HUES64 (cell line): ENCODE data around the gene NT5C1A.

Experiments
- H3K27ac ChIP-seq: 2 replicates; pipeline ENCODE4 v1.7.0; 2013; ENCODE audit warnings: low read depth, low read length, inconsistent platforms
- H3K27me3 ChIP-seq: 2 replicates; pipeline ENCODE4 v1.6.1; 2013; ENCODE audit warnings: mild to moderate bottlenecking, low read length; ENCODE audit not compliant: insufficient read depth
- H3K36me3 ChIP-seq: 2 replicates; pipeline ENCODE4 v1.6.1; 2013; ENCODE audit warnings: mild to moderate bottlenecking, low read length; ENCODE audit not compliant: insufficient read depth
- H3K4me1 ChIP-seq: 2 replicates; pipeline ENCODE4 v1.6.1; 2013; ENCODE audit warnings: mild to moderate bottlenecking, low read length, moderate library complexity; ENCODE audit not compliant: insufficient read depth
- H3K4me3 ChIP-seq: 2 replicates; pipeline ENCODE4 v1.5.1; 2013; ENCODE audit warnings: mild to moderate bottlenecking, low read length, moderate library complexity
- H3K9ac ChIP-seq: 2 replicates; pipeline ENCODE4 v1.6.1; 2013; ENCODE audit warnings: mild to moderate bottlenecking, low read depth, low read length
- H3K9me3 ChIP-seq: 2 replicates; pipeline ENCODE4 v1.6.1; 2013; ENCODE audit warnings: low read depth, low read length; ENCODE audit not compliant: insufficient read depth
- WGBS: fragments of 150-250, 120-280 bp; methylation state at CpG from one replicate; pipeline ENCODE4 v1.1.7; 2013; ENCODE audit warnings: missing lambda C conversion rate; 5-methylcytosine and 5-hydroxymethylcytosine counted together

Gene NT5C1A

DNA sequence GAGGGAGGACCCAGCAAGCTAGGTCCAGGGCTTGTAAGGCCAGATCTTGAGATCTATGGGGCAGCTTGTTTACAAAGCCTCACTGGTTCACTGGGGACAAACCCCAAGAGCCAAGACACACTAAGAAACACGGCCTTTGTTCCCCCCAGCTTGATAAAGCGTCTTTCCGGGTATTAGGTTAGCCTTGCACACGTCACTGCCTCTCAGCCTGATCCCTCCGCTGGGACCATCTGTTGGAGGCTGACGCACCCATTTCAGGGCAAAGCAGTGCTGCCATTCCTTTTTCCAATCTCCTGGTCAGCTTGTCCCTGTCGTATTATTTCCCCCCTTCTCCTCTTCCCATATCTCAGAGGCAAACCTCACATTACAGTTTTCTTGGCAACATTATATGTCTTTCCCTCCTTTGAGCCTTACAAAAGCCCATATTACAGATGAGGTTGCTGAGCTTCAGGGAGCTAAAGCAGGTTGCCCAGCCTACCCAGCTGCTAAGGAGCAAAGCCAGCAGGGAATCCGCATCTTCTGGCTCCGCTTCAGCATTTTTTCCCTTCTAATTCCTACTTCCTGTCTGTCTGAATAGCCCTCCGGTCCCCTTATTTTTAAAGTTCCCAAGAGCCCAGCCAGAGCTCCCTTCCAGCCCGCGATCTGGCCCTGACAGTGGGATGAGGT is 36.6 kb downstream of the NT5C1A start:
- H3K27me3 ChIP-seq: peaks cover 97% of the 10 kb centered on the region
- H3K27ac ChIP-seq: no peak overlapping the region
- WGBS: 79% methylated on average over 12 of the region's 12 CpGs
- no peak overlapping the region for H3K4me3 ChIP-seq
- H3K9ac ChIP-seq: no peak overlapping the region
- H3K36me3 ChIP-seq: no peaks in the 10 kb centered on the region
- H3K4me1 ChIP-seq: peaks cover 5% of the 10 kb centered on the region; the same call in 1 of the 2 replicates
- H3K9me3 ChIP-seq: no peaks in the 10 kb centered on the region

DNA sequence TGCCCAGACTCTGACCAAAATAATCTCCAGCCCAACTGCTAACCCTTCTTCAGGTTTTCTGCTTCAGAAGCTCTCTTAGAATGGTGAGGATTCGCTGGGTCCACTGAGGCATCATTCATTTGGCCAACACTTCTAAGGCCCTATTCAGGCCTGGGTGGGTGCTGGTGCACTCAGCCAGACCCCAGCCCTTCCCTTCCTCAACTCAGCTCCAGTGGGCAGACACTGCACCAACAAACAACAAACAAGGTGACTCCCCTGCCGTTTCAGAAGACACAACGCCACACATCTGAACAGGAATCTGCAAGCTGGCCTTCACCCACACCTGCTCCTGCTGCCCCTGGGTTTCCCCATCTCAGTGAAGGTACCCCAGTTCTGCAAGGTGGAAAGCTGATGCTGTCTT is 38.5 kb downstream of the NT5C1A start:
- H3K9me3 ChIP-seq: no peaks in the 10 kb centered on the region
- peaks cover 94% of the 10 kb centered on the region for H3K27me3 ChIP-seq
- peaks cover 5% of the 10 kb centered on the region; the same call in 1 of the 2 replicates for H3K4me1 ChIP-seq
- no peak overlapping the region for H3K9ac ChIP-seq
- no peak overlapping the region for H3K27ac ChIP-seq
- 68% methylated on average over 3 of the region's 3 CpGs for WGBS
- no peaks in the 10 kb centered on the region for H3K36me3 ChIP-seq
- peak overlapping the region; percentile 44 for H3K4me3 ChIP-seq

DNA sequence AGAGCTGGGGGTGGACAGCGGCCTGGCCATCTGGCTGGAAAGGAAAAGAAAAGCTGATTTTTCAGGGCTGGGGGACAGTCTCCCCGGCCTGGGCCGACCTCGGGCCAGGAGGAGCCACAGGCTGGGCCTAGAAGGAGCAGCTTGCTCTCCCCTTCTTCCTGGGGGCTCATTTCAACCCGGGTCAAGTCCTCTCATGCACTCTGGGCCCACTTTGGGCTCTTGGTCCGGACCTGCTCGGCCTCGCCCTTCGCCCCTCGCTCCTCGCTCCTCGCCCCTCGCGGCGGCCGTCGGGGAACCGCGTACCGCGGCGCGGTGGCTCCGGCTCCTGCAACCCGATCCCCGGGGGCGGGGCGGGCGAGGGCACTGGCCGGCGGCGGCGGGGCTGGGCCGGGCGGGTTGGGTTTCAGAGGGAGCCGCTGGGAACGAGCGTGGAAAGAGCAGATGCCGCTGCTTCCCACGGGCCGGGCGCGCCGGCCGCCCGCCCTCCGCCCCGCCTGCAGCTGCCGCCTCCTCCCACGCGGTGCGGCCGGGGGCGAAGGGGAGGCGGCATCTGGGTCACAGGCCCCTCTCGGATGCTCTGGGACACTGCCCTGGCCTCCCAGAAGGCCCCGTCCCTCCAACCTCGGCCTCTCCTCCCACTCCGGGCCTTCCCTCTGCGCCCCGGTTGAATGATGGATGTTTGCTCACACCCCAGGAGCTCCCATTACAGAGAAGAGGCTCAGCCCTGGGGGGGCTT is 39.1 kb downstream of the NT5C1A start:
- WGBS: 7% methylated on average over 61 of the region's 61 CpGs
- Histone ChIP-seq H3K27me3 (peaks cover 90% of the 10 kb centered on the region), H3K4me1 (peaks cover 5% of the 10 kb centered on the region; the same call in 1 of the 2 replicates), H3K9me3 (no peaks in the 10 kb centered on the region), H3K4me3 (peak overlapping the region; percentile 44), H3K36me3 (no peaks in the 10 kb centered on the region), H3K27ac (no peak overlapping the region), H3K9ac (no peak overlapping the region)

DNA sequence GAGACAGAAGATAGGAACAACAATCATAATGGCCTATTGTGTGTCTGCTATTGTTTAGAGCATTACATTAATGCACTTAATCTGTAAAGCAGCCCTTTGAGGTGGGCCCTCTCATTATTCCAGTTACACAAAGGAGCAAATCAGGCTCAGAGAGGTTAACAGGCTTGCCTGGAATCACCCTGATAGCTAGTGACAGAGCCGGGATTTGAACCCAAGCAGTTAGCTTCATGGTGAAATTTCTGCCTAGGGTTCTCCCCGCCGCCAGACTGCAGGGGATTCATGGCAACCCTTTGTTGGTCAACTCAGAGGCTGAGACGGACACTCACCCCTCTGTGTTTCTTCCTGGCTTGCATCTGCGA is 39.6 kb downstream of the NT5C1A start:
- H3K4me1 ChIP-seq: peaks cover 5% of the 10 kb centered on the region; the same call in 1 of the 2 replicates
- H3K9ac ChIP-seq: no peak overlapping the region
- H3K36me3 ChIP-seq: no peaks in the 10 kb centered on the region
- WGBS: 80% methylated on average over 5 of the region's 5 CpGs
- no peaks in the 10 kb centered on the region for H3K9me3 ChIP-seq
- H3K27ac ChIP-seq: no peak overlapping the region
- H3K27me3 ChIP-seq: peaks cover 86% of the 10 kb centered on the region
- H3K4me3 ChIP-seq: peak overlapping the region; percentile 25; the same call in 1 of the 2 replicates

DNA sequence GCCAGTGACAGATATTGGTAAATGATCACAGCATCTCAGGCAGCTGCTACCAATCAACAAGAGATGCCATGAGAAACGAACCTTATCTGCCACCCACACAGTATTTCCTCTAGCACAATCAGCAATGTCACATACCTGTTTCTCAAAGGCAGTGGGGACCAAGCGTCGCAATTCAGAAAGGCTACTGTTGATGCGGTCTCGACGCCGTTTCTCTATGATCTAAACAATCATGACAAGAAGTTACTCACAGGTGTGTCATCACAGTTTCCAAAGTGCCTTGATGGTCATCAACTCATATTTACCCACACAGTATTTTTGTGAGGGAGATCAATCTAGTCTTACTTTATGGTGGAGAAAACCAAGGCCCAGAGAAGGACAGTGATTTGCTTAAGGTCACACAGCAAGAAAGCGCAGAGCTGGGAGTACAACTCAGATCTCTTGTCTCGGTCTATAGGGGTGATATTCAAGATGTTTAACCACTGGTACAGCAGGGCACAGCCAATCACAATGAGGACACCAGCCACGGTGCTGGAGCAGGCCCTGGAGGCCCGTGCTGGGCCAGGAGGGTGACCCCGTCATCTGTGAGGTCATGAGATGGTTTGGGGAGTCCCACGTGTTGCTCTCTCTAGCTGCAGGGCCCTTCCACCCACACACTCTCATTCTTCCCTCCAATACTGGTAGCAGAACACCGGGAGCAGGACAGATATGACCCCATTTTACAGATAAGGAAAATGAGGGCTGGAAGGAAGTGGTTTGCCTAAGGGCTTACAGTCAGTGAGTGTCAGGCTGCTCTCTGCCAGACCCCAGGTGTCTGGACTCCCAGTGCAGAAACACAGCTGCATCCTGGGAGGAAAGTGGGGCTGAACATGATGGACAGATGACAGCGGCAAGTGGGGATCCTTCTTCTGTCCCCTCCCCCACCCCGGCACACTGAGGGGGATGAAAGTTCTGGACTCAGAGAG is 40.3 kb downstream of the NT5C1A start:
- H3K27ac ChIP-seq: no peak overlapping the region
- H3K9ac ChIP-seq: no peak overlapping the region
- 91% methylated on average over 14 of the region's 16 CpGs for WGBS
- H3K9me3 ChIP-seq: no peaks in the 10 kb centered on the region
- peaks cover 86% of the 10 kb centered on the region for H3K27me3 ChIP-seq
- H3K4me3 ChIP-seq: no peak overlapping the region
- H3K36me3 ChIP-seq: no peaks in the 10 kb centered on the region
- peaks cover 5% of the 10 kb centered on the region; the same call in 1 of the 2 replicates for H3K4me1 ChIP-seq

DNA sequence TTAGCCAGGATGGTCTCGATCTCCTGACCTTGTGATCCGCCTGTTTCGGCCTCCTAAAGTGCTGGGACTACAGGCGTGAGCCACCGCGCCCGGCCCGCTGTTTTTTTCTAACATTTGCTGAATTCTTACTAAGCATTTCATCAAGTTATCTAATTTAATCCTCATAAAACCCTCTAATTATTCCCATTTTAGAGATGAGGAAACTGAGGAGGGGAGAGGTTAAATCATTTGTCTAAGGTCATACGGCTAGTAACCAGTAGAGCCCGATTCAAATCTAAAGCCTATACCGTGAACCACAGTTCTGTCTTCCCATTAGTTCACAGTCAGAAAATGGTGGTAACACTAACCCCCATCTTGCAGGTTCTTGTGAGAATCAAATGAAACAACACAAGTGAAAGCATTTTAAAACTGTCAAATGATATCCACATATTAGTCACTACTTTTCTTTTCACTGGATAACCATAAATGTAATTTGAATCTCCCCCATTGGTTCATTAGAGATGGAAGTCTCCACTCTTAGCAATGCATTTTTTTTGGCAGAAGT is 43.0 kb downstream of the NT5C1A start:
- Histone ChIP-seq H3K9me3 (no peaks in the 10 kb centered on the region), H3K27ac (no peak overlapping the region), H3K36me3 (no peaks in the 10 kb centered on the region), H3K4me1 (no peaks in the 10 kb centered on the region), H3K27me3 (peaks cover 81% of the 10 kb centered on the region), H3K4me3 (no peak overlapping the region), H3K9ac (no peak overlapping the region)
- 93% methylated on average over 11 of the region's 11 CpGs for WGBS

DNA sequence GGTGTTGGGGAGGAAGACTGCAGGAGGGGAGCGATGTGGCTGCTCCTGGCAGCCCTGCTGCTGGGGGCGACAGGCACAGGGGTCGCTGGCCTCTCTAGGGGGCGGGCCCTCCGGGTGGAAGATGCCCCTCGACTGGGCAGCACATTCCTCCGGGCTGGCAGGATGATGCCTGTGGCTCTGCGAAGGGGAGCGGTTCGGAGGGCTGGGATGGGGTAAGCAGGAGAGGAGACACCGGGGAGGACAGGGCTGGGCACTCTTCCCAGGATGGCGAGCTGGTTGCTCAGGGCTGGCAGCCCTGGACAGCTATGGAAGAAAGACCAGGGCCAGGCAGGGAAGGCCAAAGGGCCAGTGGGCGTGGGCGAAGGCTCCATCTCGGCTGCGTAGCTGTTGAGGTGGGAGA is 45.3 kb downstream of the NT5C1A start:
- no peaks in the 10 kb centered on the region for H3K9me3 ChIP-seq
- H3K4me3 ChIP-seq: no peak overlapping the region
- H3K27me3 ChIP-seq: peaks cover 72% of the 10 kb centered on the region
- no peaks in the 10 kb centered on the region for H3K4me1 ChIP-seq
- H3K36me3 ChIP-seq: no peaks in the 10 kb centered on the region
- WGBS: 83% methylated on average over 16 of the region's 16 CpGs
- H3K27ac ChIP-seq: no peak overlapping the region
- no peak overlapping the region for H3K9ac ChIP-seq

DNA sequence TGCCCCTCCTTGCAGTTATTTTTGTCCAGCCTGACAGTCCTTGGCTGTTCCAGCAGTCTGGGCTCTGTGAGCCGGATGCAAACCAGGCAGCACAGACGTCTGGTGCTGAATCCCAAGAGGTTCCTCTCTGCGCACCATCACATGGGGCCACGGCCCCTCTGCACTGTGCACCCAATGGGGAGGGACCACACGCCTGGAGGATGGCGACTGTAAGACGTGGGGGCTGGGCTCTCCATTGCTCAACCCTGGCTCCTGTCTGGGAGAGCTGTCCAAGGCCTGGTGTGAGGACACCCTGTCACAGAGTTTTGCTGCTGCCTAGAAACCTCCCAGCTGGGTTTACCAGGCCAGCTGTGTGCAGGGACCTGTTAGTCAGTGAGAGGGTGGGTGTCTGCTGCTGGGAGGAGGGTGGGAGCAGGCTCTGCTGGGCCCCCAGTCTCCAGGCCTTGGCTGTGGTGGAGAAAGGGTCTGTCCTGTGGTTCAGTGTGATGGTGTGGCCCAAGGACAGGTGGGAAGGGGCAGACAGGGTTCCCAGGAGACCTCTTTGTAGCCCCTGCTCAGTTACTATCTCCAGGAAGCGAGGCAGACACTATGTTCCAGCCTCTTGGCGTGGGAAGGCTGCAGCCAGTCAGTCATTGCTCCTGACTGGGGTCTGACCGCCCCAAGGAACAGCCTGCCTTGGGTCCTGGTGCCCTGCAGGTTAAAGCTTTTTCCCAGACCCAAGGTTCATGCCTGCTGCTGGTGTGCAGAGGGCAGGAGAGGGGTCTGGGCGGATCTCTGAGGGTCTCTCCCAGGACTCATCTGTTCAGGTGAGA is 46.2 kb downstream of the NT5C1A start:
- no peaks in the 10 kb centered on the region for H3K9me3 ChIP-seq
- no peak overlapping the region for H3K9ac ChIP-seq
- H3K4me3 ChIP-seq: no peak overlapping the region
- 79% methylated on average over 11 of the region's 11 CpGs for WGBS
- H3K27ac ChIP-seq: no peak overlapping the region
- H3K4me1 ChIP-seq: no peaks in the 10 kb centered on the region
- H3K27me3 ChIP-seq: peaks cover 62% of the 10 kb centered on the region
- H3K36me3 ChIP-seq: no peaks in the 10 kb centered on the region

DNA sequence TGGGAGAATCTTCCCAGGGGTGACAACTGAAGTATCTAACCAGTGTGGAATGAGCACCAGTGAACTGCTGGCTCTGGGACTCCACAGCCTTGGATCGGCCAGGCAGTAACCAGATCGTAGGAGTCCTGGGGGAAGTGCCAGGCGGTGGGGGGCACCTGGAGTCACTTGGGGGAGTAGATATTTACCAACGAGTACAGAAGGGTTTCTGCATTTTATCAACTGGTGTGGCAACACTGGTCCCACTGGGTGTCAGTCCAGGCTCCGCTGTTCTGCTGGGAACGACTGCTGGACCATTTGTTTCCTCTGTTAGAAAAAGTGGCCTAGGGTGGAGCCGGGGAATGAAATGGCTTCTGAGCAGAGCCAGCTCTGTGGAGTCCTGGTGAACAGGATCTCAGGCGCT is 46.9 kb downstream of the NT5C1A start:
- H3K27ac ChIP-seq: no peak overlapping the region
- no peaks in the 10 kb centered on the region for H3K4me1 ChIP-seq
- H3K9ac ChIP-seq: no peak overlapping the region
- peaks cover 58% of the 10 kb centered on the region for H3K27me3 ChIP-seq
- H3K9me3 ChIP-seq: no peaks in the 10 kb centered on the region
- WGBS: 83% methylated on average over 8 of the region's 8 CpGs
- no peak overlapping the region for H3K4me3 ChIP-seq
- H3K36me3 ChIP-seq: no peaks in the 10 kb centered on the region

DNA sequence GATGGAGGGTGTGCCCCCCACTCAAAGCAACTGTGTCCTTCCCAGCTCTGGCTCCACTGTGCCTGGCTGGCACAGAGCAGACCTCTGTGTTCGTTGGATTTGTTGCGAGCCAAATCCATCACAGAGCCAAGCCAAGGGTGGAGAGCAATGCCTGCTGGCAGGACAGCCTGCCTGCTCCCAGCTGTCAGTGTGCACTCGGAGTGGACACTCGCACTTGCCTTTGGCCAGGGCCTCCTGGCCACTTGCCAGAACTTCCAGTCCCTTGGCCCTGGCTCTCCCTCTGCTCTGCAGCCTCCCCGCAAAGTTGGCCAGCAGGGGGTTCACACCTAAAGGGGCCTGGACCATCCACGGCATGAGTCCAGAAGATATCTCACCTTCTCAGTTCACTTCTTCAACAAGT is 48.9 kb downstream of the NT5C1A start:
- H3K27me3 ChIP-seq: peaks cover 56% of the 10 kb centered on the region

More for the DNA sequence above, 48.9 kb downstream of the NT5C1A start:
- no peak overlapping the region for H3K27ac ChIP-seq
- 89% methylated on average over 6 of the region's 6 CpGs for WGBS
- H3K9ac ChIP-seq: no peak overlapping the region
- no peaks in the 10 kb centered on the region for H3K4me1 ChIP-seq
- no peaks in the 10 kb centered on the region for H3K36me3 ChIP-seq
- no peak overlapping the region for H3K4me3 ChIP-seq
- no peaks in the 10 kb centered on the region for H3K9me3 ChIP-seq
